NOMO-1 (cell line): ENCODE data around the gene TMEM178B.

Experiments used
- DNase-seq, 2 experiments: peaks; one replicate each; lab custom pipeline; 2025; ENCODE audit not compliant: unreplicated experiment in 2 of 2; lab: John Stamatoyannopoulos, UW

The TMEM178B gene

DNA sequence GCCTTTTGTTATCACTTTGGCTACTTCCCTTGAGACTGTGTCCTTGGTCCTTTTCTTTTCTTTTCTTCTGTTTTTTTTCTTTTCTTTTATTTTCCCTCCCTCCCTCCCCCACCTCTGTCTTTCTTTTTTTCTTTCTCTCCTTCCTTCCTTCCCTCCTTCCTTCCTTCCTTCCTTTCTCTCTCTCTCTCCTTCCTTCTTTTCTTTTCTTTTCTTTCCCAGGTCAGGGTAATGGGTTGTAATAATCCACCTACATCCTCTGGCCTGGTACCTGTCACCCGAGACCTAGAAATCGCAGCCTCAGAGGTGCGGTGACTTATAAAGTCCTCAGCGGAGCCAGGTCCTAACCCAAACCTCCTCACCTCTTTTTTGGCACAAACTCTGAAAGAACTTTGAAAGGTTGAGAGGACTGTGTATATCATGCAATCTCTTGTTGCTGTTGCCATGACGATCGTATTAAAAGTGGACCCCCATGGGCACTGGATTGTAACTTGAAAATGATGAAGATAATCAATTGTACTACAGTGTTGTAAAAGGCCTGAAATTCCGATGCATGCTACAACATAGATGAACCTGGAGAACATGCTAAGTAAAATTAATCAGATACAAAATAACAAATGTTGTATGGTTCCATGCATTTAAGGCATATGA, 336.6 kb downstream of the TMEM178B start:
- no peak for DNase-seq

DNA sequence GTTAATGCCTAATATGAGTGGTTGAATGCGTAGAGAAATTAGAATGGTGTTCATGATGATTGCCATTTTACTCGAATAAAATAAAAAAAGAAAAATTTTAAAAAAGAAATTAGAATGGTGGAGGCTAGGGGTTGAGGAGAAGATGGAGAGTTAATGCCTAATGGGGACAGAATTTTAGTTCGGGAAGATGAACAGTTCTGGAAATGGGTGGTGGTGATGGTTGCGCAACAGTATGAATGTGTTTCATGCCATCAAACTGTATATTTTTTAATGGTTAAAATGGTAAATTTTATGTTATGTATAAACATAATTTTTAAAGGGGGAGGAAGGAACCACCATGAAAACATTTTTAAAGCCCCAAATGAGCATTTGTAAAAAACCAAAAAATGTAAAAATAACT, 337.3 kb downstream of the TMEM178B start:
- no peak for DNase-seq

DNA sequence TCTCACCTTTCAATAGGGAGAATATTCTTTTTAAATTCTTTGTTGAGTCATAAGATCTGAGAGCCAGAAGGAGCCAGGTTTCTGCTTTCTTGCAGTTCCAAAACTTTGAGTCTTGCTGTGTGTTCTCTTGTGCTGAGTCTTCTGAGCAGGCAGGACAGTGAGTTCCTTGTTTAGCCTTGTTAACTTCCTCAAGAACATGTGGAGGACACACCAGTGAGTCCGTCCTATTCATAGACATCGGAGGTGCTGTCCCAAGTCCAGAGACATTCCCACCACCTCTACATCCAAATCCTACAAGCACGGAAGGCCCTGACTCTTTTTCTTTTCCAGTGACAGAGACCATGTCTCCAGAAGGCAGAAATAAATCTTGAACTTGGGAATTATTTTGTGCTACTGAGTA, 342.1 kb downstream of the TMEM178B start:
- DNase-seq: no peak

DNA sequence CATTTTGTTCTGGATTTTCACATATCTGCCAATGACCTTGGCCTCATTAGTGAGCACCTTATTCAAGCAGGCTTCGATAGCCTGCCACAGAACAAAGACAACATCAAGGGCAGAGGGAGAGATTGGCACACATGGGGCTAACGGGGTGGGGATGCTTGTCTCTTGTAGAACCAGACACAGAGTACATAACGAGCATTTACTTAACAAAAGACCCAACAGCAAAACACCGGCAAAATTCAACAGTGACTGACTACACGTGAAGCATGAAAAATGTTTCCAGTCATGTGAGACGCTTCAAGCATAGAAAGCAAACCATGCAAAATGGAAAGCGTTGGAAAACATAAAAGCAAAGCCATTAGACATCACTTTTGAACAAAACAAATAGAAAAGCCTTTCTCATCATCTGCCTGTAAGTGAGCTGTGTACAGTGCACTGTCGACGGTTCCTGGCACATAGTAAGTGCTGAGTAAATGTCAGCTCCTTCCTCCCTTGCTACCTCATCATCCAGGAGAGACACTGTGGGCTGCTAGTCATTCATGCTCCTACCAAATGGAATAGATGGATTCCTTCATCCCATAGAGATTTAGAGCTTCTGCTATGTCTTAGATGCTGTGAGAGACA, 342.9 kb downstream of the TMEM178B start:
- DNase-seq: no peak

DNA sequence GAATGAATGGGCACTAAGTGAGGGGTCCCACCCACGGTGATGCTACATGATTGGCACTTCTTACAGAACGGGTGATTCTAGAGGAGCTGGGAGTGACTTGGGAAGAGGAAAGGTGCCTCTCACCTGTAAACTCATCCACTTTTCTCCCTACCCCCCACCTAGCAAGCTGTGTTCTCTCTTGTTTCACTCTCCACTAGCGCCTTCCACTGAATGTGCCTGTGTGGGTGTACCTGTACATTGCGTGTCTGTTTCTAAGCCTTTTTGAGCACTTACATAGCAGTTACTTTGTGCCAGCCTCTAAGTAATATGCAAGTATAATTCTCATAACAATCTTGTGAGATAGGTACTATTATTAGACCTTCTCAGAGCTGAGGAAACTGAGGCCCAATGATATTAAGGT, 343.6 kb downstream of the TMEM178B start:
- DNase-seq: no peak

DNA sequence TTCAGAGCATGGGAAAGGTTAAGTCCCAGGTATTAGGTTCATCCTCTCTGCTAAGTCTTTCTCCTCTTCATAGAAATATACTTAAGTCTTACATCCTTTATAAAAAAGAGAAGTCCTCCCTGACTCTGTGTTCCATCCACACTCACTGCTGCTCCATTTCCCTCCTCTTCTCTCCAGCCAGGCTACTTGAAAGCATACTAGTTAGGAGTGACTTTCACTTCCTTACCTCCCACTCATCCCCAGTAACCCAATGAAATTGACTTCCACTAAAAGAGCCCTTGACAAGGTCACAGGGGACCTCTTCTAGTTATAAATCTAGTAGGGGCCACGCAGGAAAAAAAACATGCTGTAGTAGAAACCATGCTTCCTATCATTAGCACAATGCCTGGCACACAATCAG, 344.2 kb downstream of the TMEM178B start:
- no peak for DNase-seq

DNA sequence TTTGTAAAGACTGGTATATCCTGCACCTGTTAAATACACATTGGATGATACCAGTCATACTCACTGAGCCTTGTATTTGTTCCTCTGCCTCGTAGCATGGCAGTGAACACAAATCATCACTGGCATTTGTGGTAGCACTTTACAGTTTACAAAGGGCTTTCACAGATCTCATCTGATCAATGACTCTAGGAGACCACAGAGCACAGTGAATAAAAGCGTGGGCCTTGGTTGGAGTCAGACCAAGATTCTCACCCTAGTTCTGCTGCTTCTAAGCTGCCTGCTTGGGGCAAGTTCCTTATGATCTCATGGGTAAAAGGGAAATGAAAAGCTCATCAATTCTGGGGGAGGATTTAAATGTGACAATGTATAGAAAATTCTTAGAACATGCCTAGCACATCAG, 347.4 kb downstream of the TMEM178B start:
- no peak for DNase-seq

DNA sequence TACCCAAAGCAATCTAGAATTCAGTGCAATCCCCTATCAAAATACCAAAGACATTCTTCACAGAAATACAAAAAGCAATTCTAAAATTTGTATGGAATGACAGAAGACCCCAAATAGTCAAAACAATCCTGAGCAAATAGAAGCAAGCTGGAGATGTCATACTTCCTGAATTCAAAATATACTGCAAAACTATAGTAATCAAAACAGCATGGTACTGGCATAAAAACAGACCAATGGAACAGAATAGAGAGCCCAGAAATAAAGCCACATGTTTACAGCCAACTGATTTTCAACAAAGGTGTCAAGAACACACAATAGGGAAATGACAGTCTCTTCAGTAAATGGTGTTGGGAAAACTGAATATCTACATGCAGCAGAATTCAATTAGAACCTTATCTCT, 353.3 kb downstream of the TMEM178B start:
- no peak for DNase-seq

DNA sequence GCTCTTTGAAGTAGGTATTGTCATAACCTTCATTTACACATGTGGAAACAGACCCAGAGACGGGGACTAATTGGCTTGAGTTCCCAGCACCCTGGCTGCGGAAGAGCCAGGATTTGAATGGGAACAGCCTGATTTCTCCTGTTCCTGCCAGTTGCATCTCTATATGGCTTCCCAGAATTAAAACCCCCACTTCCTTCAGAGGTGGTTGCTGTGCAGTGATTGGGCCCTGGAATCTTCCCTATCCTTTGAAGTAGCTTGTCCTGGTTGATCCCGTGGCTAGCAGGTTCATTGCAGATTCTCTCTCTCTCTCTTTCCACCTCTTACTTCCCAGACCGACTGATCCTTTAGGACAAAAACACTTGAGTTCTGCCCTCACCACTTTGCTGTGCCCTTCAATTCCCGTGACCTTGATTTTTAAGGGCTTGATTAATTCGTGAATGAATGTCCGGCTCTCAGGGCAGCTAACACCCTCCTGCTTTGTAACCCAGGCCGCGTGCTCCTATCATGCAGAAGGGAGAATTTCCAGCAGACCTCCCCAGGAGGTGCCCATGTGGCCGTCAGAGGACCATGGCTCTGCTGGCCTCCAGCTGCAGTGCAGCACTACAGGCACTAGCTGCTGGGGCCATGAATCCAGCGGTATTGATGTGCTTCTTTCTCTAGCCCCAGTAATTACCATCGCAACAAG, 356.7 kb downstream of the TMEM178B start:
- DNase-seq: no peak

DNA sequence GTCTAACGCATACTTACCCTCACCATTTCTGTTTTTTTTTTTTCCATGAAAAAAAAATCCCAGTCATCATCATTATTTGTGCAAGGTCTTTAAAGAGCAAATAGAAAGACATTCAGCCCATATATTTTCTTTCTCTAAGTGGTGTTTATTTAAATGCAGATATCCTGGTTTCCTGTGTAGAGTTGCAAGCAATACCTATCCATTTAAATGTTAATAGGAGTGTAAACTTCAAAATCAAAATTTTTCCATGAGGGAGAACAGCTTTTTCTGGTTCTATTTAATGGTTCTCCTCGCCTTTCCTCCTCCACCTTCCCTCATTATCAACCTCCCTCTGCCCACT, 357.2 kb downstream of the TMEM178B start:
- no peak for DNase-seq

DNA sequence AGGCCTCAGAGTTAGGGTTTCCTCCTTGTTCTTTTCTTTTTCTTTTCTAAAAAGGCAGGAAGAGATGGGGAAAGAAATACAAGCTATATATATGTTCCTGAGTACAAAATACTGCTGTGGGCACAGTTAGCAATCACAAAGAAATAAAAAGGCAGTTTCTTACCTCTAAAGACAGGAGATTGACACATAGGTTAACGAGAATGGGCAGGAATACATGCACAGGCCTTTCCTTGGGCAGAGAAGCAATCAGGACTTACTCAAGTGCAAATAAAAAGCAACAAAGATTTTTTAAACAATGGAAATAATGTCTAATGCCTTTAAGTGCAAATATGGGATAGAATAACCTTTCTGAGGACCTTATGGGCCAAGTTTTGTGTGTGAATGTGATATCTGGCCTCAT, 357.8 kb downstream of the TMEM178B start:
- no peak for DNase-seq

DNA sequence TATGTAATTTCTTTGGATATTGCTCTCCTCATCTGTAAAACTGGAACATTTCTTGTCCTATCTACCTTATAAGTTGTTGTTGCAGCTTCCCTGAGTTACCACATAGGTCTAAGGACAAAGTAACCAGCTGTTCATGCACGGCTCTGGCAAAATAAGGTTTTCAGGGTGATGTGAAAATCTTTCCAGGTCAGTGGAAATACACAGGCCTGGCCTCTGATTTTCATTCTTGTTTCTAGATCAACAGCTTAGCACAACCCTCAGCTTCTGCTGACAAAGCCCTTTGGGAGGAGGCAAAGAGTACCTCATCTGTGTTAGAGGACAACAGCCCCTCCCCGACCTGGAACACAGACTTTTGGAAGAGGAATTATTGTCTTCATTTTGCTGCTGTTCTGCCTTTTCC, 359.8 kb downstream of the TMEM178B start:
- DNase-seq: no peak

DNA sequence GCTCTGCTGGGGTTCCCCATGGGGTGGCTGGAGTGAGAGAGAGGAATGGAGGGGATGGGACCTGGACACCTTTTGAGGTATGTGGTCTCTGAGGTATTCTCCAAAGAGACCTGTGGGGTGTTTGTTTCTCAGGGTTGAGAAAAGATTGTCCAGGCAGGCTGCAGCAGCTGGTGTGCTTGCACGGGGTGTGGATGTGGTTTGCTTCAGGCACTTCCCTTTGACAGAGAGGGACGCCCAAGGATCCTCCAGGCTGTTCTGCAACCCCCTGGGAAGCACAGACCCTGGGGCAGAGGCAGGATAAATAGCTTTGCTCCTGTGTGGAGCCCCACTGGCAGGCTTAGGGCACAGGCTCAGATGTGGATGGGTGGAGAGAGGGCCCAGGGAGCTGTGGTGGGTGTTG, 362.3 kb downstream of the TMEM178B start:
- no peak for DNase-seq

DNA sequence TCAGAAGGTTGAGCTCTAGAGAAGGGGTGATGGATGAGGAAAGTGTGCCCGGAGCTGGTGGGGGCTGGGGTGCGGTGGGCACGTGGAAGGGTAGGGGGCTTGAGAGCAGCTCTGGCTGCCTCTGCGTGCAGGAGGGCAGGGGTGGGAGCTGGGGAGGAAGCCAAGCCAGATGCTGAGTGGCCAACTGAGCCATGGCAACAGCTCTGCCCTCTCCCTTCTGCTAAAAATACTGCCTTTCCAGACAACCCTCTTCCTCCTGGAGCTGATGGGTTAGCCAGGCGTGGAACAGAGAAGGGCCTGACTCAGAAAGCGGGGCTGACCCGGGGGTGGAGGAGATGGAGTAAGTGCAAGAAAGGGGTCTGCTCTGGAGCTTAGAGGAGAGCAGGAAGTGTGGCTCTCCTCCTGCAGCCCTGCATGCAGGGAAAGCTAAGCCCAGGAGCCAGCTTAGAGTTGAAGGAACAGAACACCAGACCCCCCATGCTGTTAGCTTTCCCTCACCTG, 362.8 kb downstream of the TMEM178B start:
- no peak for DNase-seq

DNA sequence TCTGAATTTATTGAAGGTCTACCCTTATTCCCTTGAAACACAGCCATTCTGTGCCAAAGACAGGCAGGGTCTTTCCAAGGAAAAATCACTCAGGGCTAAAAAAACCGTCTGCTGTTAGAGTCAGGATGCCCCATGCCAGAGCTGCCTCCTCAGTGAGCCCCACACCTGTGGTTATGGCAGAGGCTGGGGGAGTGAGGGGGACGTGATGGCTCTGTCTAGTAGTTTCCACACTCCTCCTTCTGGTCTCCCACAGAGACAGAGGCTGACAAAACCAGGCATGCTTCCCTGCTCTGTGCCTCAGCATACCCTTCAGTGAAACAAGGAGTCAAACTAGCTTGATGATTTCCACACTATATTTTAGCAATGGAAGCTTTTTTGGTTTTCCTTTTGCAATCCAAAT, 365.3 kb downstream of the TMEM178B start:
- no peak for DNase-seq

DNA sequence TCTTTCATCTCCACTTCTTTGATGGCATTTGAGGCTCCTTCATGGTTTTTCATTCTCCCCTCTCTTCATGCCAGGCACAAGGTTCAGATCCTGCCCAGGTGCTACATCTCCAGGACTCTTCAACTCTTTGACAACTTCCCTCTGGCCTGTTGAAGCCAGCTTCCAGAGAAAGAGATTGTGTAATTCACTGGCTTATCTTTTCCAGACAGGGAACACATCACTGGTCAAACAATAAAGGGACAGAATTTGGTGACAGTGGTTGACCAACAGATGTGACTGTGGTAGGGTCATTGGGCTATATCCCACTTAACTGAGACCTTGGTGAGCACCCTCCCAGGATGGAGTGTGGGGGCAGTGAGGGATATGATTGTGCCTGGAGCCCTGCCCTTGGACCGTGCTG, 365.9 kb downstream of the TMEM178B start:
- DNase-seq: no peak

DNA sequence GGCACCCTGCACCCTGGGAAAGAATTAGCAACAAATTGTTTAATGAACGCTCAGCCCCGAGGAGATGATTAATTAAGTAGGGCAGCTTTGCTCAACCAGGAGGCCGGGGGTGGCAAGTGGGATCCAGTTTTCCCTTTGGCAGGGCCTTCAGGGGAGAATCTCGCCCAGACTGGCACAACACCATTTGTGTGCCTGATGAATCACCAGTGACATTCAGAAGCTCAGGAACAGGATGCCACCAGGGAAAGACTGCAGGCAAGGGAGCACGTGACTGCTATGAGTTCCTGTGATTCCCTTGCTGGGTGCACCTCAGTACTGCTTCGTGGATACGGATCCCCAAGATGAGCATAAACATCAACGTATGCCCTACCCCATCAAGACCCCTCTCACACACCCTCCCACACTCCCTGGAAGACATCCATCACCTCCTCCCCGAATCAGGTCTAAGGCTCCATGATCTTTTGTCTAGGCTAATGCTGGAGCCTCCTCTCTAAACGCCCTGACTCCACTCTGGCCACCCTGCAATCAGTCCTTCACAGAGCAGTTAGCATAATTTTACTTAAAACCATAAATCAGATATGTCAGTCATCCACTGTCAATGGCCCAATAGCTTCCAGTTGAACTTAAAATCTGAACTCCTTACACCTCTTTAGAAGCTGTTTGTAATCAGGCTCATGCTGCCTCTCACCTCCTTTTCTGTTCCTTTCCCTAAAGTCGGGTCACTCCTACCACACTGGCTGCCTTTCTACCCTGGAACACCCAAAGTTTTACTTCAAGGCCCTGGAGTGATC, 368.2 kb downstream of the TMEM178B start:
- no peak for DNase-seq

DNA sequence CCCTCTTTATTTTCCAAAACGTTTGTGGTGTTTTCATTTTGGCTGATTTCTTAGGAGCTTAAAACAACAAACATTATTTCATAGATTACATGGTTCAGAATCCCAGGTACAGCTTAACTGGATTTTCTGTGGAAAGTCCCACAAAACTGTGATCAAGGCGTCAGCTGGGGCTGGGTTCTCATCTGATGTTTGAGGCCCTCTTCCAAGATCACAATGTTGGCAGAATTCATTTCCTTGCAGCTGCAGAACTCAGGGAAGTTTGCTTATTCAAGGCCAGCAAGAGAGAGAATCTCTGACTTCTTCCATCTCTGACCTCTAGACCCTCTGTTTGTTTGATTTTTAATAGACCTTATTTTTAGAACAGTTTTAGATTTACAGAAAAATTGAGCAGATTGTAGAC, 368.9 kb downstream of the TMEM178B start:
- no peak for DNase-seq

DNA sequence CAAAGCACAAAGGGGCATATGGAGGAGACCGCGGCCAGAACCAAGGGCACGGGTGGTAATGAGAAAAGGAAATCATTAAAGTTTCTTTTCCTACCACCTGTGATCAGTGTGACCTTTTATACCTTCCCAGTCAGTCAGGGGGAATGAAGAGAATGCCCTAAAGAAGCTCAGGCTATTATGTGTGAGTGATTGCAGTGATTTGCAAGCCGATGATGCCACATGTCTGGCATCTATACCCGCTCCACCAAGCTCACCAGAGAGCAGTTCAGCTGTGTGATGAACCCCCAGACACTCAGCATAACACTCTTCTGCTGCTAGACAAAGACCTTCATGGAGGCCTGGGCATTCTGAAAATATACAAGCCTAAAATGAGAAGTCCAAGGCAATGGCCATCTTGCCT, 371.1 kb downstream of the TMEM178B start:
- DNase-seq: no peak

DNA sequence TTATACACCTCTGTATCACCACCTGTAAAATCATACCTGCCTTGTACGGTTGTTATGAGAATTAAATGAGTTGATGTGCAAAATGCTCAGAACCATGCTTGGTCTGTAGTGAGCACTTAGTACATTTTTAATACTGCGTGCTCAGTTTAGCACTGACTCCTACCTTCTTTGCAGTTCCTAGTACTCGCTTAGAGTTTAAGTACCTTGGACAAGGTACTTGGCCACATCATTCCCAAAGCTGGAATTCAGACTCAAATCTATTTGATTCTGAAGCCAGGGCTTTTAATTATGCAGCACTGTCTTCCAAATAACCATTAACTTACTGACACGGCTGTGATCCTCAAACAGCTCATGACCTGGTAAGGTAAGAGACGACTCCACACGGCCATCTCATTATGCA, 377.4 kb downstream of the TMEM178B start:
- DNase-seq: no peak

DNA sequence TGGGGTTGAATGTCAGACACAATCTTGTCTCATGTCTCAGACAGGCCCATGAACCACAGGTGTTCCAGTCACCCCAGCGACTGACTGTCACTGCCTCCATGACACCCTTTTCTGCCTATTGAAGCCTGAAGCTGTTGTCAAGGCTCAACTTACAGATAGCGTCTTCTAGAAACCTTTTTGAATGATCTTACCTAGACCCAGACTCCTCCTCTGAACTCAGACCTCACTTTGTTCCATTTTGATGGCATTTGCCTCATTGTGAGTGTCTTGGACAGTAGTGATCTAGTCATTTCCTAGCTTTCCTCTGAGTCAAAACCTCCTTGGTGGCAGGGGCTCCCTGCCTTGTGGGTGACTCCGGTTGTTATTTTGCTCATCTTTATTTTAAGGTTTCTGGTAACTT, 379.0 kb downstream of the TMEM178B start:
- DNase-seq: no peak

DNA sequence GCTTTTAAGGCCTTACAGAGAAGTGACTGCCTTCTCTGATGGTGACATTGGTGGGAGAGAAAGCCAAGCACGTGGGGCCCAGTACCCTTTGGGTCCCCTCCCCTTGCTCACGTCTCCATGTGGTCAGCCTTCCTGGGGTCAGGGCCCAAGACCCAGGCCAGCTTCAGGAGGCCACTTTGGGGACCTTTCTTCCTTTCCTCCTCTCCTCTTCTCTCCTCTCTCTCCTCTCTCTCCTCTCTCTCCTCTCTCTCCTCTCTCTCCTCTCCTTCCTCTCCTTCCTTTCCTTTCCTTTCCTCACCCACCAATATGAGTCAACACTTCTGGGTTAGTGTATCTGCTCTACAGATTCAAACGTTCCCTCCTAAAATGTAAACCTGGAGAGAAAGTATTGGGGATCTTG, 380.5 kb downstream of the TMEM178B start:
- no peak for DNase-seq
